Measurements from ENCODE around the gene MTG2. TPM values are rescaled to one million over a fixed set of nuclear protein-coding genes. Genes with fewer than 3 reads are reported as not detected.

Gene MTG2
- total RNA-seq, 2 donors from 2014 or later = 40.0 to 53.0 TPM

- H3K27ac ChIP-seq = no peak overlapping the region
- DNase-seq (ENCODE audit: low spot score) = no peak
- intact Hi-C loops (cut with DNase I) = no loop called here
- 90% methylated on average over 10 of the region's 10 CpGs for WGBS
- TF ChIP-seq CTCF (IDR thresholded peaks at IDR 0.05) = no peak
- no peak for TF ChIP-seq POLR2AphosphoS5 (IDR thresholded peaks at IDR 0.05)
- no peak for TF ChIP-seq POLR2A (IDR thresholded peaks at IDR 0.05)
- no peaks in the 10 kb centered on the region for H3K27me3 ChIP-seq (replicated peaks; ENCODE audit: insufficient read depth)
- H3K9me3 ChIP-seq = no peaks in the 10 kb centered on the region
- peaks cover 0 to 17% of the 10 kb centered on the region in 2 donors for H3K36me3 ChIP-seq
- no peak overlapping the region for H3K4me3 ChIP-seq
- no peaks in the 10 kb centered on the region for H3K4me1 ChIP-seq (replicated peaks)
Measured at GRCh38 chr20:62195736-62196135, 12.9 kb downstream of the MTG2 start.

GRCh38 chr20:62196286-62196685 lies 13.5 kb downstream of the MTG2 start:
- intact Hi-C loops (cut with DNase I) = no loop called here
- Histone ChIP-seq H3K4me3 (no peak overlapping the region), H3K4me1 (replicated peaks) (no peaks in the 10 kb centered on the region), H3K27ac (no peak overlapping the region), H3K36me3 (peaks cover 0 to 22% of the 10 kb centered on the region in 2 donors), H3K27me3 (replicated peaks; ENCODE audit: insufficient read depth) (no peaks in the 10 kb centered on the region), H3K9me3 (no peaks in the 10 kb centered on the region)
- 97% methylated on average over 10 of the region's 10 CpGs for WGBS
- no peak for TF ChIP-seq CTCF (IDR thresholded peaks at IDR 0.05)
- no peak for TF ChIP-seq POLR2AphosphoS5 (IDR thresholded peaks at IDR 0.05)
- TF ChIP-seq POLR2A (IDR thresholded peaks at IDR 0.05) = no peak
- no peak for DNase-seq (ENCODE audit: low spot score)

DNA sequence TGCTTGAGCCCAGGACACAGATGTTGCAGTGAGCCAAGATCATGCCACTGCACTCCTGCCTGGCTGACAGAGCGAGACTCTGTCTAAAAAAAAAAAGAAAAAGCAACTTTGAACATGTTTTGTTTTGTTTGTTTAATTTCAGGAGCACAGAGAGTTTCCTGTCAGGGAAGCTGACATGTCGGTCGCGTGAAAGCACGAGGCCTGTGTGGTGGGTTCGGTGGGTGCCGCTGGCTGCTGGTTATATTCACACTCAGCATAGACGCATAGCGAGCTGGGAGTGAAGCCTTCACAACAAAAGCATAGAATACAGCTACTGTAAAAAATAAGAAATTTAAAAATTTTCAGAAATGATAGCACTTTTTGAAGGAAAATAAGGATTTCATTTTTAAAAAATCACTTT lies 14.5 kb downstream of the MTG2 start:
- Histone ChIP-seq H3K27ac (no peak overlapping the region), H3K27me3 (replicated peaks; ENCODE audit: insufficient read depth) (no peaks in the 10 kb centered on the region), H3K36me3 (peaks cover 0 to 22% of the 10 kb centered on the region in 2 donors), H3K9me3 (no peaks in the 10 kb centered on the region), H3K4me3 (no peak overlapping the region), H3K4me1 (replicated peaks) (no peaks in the 10 kb centered on the region)
- 85% methylated on average over 9 of the region's 9 CpGs for WGBS
- intact Hi-C loops (cut with DNase I) = no loop called here
- TF ChIP-seq POLR2A (IDR thresholded peaks at IDR 0.05) (no peak), POLR2AphosphoS5 (IDR thresholded peaks at IDR 0.05) (no peak), CTCF (IDR thresholded peaks at IDR 0.05) (no peak)
- DNase-seq (ENCODE audit: low spot score) = no peak

DNA sequence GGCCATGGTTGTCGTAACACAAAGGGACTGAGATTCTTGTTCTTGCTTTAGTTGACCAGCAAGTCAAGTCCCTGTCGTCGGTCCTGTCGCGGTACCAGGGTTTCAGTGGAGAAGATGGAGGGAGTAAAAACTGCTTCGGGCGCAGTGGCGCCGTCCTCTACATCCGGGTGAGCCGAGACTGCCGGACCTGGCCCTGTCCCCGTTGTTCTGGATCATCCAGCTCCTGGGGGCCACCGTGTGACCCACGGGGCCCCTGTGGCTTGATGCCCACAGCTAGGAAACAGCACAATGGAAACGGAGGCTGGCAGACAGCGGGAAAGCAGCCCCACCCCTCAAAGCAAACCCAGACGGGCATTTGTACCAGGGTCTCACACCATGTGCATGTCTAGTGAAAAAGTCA lies 15.0 kb downstream of the MTG2 start:
- H3K36me3 ChIP-seq = peaks cover 0 to 22% of the 10 kb centered on the region in 2 donors

More for the DNA sequence above, 15.0 kb downstream of the MTG2 start:
- WGBS = 91% methylated on average over 17 of the region's 18 CpGs
- no peak for DNase-seq (ENCODE audit: low spot score)
- Histone ChIP-seq H3K9me3 (no peaks in the 10 kb centered on the region), H3K4me3 (no peak overlapping the region), H3K4me1 (replicated peaks) (no peaks in the 10 kb centered on the region), H3K27me3 (replicated peaks; ENCODE audit: insufficient read depth) (no peaks in the 10 kb centered on the region), H3K27ac (no peak overlapping the region)
- intact Hi-C loops (cut with DNase I) = no loop called here
- TF ChIP-seq POLR2AphosphoS5 (IDR thresholded peaks at IDR 0.05) (no peak), CTCF (IDR thresholded peaks at IDR 0.05) (no peak), POLR2A (IDR thresholded peaks at IDR 0.05) (no peak)
